AG04449 (cell line): ENCODE data around the gene TMEM45A.

ENCODE experiments used
- CTCF ChIA-PET: fragments of 350-600 bp; formaldehyde crosslinking; extraction: SDS; loops from one replicate; lab custom pipeline; 2021; ENCODE audit warnings: antibody characterized with exemption; lab: Yijun Ruan, JAX
- POLR2A ChIA-PET: fragments of 400-600, 350-600 bp; formaldehyde crosslinking; extraction: SDS; loops from one replicate; lab custom pipeline; 2020; ENCODE audit warnings: antibody characterized with exemption, inconsistent platforms; lab: Yijun Ruan, JAX
- DNase-seq: peaks from one replicate; pipeline ENCODE4 v3.0.0-alpha.2; 2010; ENCODE audit warnings: low read depth, low spot score
- H3K4me3 ChIP-seq: 2 replicates; pipeline ENCODE4 v1.5.1; 2011; ENCODE audit warnings: low read depth, mild to moderate bottlenecking, control low read depth, low read length
- TF ChIP-seq, protein P1 (sequence below): IDR thresholded peaks from one replicate; pipeline ENCODE4 v1.5.1; 2011; ENCODE audit warnings: mild to moderate bottlenecking, moderate library complexity, low read length, control low read depth, inconsistent platforms; ENCODE audit not compliant: insufficient read depth; ENCODE audit errors: missing control alignments

The TMEM45A gene

DNA sequence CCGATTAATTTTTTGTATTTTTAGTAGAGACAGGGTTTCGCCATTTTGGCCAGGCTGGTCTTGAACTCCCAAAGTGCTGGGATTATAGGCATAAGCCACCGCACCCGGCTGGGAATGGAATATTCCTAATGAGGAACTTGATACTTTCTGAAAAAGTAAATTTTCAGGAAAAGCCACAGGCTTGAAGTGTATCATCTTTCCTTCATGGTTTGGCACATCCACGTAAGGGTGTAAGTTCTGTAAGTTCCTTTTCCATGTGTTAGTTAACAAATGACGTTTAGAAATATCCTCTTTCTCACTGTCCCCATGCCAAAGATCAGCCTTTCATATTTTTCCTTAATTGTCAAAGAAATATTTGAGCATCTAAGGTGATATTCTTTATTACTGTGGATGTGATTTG is 24.9 kb downstream of the TMEM45A start:
- no peak overlapping the region for H3K4me3 ChIP-seq
- no peak for DNase-seq
- ChIA-PET POLR2A (no interaction called here), CTCF (no interaction called here)
- TF ChIP-seq, protein P1, sequence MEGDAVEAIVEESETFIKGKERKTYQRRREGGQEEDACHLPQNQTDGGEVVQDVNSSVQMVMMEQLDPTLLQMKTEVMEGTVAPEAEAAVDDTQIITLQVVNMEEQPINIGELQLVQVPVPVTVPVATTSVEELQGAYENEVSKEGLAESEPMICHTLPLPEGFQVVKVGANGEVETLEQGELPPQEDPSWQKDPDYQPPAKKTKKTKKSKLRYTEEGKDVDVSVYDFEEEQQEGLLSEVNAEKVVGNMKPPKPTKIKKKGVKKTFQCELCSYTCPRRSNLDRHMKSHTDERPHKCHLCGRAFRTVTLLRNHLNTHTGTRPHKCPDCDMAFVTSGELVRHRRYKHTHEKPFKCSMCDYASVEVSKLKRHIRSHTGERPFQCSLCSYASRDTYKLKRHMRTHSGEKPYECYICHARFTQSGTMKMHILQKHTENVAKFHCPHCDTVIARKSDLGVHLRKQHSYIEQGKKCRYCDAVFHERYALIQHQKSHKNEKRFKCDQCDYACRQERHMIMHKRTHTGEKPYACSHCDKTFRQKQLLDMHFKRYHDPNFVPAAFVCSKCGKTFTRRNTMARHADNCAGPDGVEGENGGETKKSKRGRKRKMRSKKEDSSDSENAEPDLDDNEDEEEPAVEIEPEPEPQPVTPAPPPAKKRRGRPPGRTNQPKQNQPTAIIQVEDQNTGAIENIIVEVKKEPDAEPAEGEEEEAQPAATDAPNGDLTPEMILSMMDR, result no peak

DNA sequence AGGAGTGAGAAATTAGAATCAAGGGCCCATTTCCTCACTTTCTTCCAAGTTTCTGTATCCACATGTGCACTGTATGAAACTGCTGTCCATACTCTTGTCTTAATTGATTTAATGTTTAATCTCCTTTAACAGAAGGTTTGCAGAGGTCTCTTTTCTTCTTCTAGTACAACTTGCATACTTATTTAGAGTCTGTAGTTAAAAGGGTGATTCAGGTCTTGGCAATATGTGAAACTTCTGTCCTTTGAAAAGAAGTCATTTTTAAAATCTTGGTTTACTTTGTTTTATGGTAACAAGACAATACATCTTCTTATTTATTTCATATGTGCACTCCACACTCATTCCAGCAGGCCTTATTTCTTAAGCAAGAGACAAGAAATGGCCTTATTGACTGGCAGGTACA is 25.8 kb downstream of the TMEM45A start:
- DNase-seq, result no peak
- TF ChIP-seq, protein P1, result no peak
- CTCF ChIA-PET, result no interaction called here
- no peak overlapping the region for H3K4me3 ChIP-seq
- POLR2A ChIA-PET, result interaction anchor here (1.0 kb wide), 1 partner anchor 15 kb away, joined by 3 read pairs; no protein-coding TSS in a partner anchor

DNA sequence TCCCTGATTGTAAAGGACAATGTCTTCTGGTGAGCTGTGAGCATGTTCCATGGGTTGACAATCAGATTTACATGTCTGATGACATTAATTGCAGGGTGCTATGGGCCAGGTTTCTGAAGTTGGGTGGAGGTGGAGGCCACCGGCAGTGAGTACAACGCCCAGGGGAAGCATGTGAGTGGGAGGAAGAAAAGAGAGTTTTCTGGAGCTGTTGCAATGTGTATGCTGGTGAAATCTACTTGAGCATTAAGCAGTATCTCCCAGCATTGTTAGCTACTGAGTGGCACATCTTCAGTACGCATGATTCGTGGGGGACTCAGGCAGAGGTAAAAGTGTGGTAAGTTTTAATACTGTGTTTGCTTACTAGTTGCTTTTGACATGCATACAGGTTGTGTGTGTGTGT is 26.6 kb downstream of the TMEM45A start:
- POLR2A ChIA-PET, result no interaction called here
- TF ChIP-seq, protein P1, result no peak
- CTCF ChIA-PET, result no interaction called here
- no peak for DNase-seq
- no peak overlapping the region for H3K4me3 ChIP-seq

DNA sequence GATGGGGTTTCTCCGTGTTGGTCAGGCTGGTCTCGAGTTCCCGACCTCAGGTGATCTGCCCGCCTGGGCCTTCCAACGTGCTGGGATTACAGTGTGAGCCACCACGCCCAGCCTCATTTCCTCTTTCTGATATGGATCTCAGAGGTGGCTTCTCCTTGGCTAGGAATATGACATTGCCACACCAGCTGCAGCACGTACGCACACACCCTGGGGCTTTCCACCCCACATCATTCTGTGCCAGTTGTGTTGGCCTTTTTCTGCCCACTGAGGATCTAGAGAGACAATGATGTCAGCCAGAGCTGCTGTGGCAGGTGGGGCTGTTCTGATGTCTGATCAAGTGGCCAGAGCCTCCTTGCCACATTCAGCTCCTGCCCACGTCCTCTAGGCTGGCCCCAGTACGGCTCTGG is 29.0 kb downstream of the TMEM45A start:
- POLR2A ChIA-PET, result no interaction called here
- no peak for DNase-seq
- TF ChIP-seq, protein P1, result no peak
- CTCF ChIA-PET, result no interaction called here
- no peak overlapping the region for H3K4me3 ChIP-seq

DNA sequence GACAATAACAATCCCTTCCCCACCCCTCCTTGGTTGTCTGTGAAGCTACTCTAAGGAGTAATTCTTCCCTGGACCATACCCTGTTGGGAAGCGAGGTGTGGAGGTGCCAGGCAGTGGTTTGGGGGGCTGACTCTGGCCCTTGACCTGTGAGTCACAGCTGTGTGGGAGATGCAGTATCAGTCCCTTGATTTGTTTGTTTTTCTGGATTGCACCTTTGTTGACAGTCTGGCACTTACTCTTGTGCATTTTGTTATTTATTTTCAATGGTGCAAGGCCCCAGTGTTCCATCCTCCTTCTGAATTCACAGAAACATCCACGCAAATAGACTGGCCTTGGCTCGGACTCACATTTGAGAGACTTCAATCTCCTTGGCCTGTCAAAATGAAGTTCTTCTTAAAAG is 29.7 kb downstream of the TMEM45A start:
- TF ChIP-seq, protein P1, result no peak
- ChIA-PET CTCF (no interaction called here), POLR2A (no interaction called here)
- no peak for DNase-seq
- no peak overlapping the region for H3K4me3 ChIP-seq

DNA sequence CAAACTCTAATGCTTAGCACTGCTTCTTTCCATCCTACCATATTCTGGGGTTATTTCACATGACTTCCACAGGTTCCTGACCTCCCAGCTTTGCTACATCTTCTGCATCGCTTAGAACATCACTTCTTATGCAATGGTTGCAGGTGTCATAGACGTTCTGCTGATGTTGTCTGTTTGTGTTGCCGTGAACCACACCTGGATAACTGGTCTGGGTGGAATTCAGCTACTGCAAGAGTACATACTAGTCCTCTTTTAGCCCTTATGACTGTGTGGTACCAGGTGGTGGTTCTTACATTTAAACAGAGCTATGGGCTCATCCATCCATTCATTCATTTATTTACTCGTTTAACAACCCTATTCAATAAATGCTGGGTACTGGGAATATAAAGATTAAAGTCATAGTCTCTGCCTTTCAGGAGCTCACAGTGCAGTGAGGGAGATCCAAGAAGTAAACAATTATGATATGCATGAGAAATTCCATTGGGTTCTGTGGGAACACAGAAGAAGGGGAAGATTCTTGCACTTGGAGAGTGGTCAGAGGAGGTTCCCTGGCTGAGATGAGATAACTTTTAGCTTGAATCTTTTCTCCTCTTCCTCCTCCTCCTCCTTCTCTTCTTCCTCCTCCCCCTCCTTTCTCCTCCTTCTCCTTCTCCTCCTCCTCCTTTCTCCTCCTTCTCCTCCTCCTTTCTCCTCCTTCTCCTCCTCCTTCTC is 30.8 kb downstream of the TMEM45A start:
- CTCF ChIA-PET, result interaction anchor here (2.6 kb wide), 1 partner anchor 10 kb away, joined by 9 read pairs; no protein-coding TSS in a partner anchor
- TF ChIP-seq, protein P1, result no peak
- POLR2A ChIA-PET, result no interaction called here
- no peak overlapping the region for H3K4me3 ChIP-seq
- DNase-seq, result no peak
